GM18867 (cell line): ENCODE results near the gene GDF7.
A peak's percentile ranks its signal among the peaks of the same experiment; 100 is the strongest.

Source experiments
- ATAC-seq: cut with Tn5 transposase; IDR thresholded peaks from one replicate; pipeline ENCODE4 v1.9.1; 2021; ENCODE audit warnings: mild to moderate bottlenecking, moderate library complexity; ENCODE audit not compliant: unreplicated experiment

The GDF7 gene

GRCh38 chr2:20671036-20671735 is 4.2 kb downstream of the GDF7 start:
- no peak for ATAC-seq

GRCh38 chr2:20671736-20672080 is 4.8 kb downstream of the GDF7 start:
- ATAC-seq: no peak

- no peak for ATAC-seq
Observed at GRCh38 chr2:20672201-20672951, 5.4 kb downstream of the GDF7 start.

GRCh38 chr2:20673686-20674308 is 6.9 kb downstream of the GDF7 start:
- ATAC-seq: no peak

GRCh38 chr2:20674309-20674965 is 7.5 kb downstream of the GDF7 start:
- ATAC-seq: no peak

GRCh38 chr2:20674974-20675679 is 8.2 kb downstream of the GDF7 start:
- no peak for ATAC-seq

- peak; percentile 74 for ATAC-seq
Observed at GRCh38 chr2:20675701-20676352, 8.9 kb downstream of the GDF7 start.

GRCh38 chr2:20676353-20677215 is 9.6 kb downstream of the GDF7 start:
- peak; percentile 53 for ATAC-seq

- peak; percentile 51 for ATAC-seq
Observed at GRCh38 chr2:20677301-20678085, 10.5 kb downstream of the GDF7 start.

- no peak for ATAC-seq
Observed at GRCh38 chr2:20678086-20678395, 11.1 kb downstream of the GDF7 start.

- ATAC-seq: no peak
Observed at GRCh38 chr2:20678780-20679179, 11.8 kb downstream of the GDF7 start.

GRCh38 chr2:20680744-20681375 is 13.9 kb downstream of the GDF7 start:
- no peak for ATAC-seq

- ATAC-seq: no peak
Observed at GRCh38 chr2:20682167-20682920, 15.4 kb downstream of the GDF7 start.

GRCh38 chr2:20684581-20685063 is 17.7 kb downstream of the GDF7 start:
- no peak for ATAC-seq

- ATAC-seq: no peak
Observed at GRCh38 chr2:20687260-20687832, 20.4 kb downstream of the GDF7 start.

- ATAC-seq: no peak
Observed at GRCh38 chr2:20689428-20690264, 22.7 kb downstream of the GDF7 start.
